Embryonic facial prominence (tissue), 1 donor: Measurements from ENCODE around the gene KCNMA1.

Experiments
- DNase-seq: peaks from one replicate; pipeline ENCODE4 v3.0.0-alpha.2; 2016; ENCODE audit errors: extremely low spot score

Gene KCNMA1

DNA sequence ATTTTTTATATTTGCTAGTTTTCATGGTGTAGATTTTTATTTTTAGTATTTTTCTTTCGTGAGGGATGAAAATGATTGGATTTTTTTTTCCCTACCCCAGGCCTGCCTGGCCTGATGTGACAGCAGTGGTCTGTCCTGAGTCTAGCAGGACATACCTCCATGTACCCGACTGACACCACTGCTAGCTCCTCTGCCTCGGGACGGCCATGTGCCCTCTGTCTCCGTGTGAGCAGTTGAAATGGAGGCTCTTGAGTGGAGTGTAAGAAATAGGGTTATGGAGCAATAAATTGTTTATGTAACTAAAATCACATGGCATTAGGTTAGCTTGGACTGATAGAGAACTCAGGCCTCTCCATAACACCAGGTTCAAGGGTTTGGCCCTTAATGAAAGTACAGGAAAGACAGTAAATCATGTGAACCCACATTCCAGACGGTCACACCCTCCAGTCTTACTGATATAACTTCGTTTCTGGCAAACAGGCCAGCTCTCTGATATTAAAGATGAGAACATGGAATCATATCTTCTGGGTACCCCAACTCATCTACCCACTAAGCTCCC is 734.1 kb downstream of the KCNMA1 start:
- no peak for DNase-seq

DNA sequence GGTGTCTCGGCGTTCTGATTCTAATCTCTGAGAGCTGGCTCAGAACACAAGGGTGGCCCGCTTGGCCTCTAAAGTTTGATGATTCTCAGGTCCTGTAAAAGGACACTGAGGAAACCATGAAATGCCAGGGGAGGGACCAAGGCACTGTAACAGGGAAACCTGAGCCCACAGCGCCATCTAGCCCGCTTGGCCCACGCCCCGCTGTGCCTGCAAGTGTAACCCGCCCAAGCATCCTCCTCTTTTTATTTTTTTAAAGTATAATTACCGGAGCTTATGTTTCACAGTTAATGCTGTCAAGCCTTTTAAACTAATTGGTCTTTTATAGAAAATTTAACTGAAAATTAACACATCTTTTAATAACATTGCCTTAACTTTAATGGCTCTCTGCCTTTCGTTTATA is 734.7 kb downstream of the KCNMA1 start:
- no peak for DNase-seq

DNA sequence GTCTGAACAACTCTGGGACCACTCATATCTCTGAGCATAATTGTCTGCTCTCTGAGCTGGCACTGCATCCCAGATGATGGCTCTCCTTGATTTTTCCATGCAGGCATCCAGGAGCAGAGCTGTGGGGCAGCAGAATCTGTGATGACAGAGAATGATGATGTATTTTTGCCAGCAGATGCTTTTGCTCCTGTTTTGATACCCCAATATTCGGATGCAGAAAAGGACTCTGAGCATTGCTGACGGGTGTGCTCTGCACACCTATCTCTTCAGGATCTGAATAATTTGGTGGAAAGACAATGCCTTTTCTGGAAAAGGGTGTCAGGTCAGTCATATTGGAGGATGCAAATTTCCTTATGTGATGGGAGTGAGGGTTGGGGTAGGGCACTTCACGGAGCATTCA is 735.9 kb downstream of the KCNMA1 start:
- DNase-seq: no peak

DNA sequence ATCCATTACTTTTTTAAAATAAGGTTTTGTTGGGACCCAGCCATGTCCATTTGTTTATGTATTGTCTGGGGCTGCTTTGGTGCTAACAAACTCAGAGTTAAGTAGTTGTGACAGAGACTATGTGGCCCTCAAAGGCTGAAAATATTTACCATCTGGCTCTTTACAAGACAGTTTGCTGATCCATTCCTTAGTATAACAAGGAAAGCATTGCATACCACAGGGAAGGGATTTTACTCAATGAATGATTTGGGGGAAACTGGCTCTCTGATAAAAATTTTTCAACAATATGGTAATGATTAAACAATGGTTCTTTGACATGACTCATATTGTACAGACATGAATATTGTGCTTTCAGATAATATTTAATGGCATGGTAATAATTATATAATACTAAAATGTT is 738.1 kb downstream of the KCNMA1 start:
- DNase-seq: no peak

DNA sequence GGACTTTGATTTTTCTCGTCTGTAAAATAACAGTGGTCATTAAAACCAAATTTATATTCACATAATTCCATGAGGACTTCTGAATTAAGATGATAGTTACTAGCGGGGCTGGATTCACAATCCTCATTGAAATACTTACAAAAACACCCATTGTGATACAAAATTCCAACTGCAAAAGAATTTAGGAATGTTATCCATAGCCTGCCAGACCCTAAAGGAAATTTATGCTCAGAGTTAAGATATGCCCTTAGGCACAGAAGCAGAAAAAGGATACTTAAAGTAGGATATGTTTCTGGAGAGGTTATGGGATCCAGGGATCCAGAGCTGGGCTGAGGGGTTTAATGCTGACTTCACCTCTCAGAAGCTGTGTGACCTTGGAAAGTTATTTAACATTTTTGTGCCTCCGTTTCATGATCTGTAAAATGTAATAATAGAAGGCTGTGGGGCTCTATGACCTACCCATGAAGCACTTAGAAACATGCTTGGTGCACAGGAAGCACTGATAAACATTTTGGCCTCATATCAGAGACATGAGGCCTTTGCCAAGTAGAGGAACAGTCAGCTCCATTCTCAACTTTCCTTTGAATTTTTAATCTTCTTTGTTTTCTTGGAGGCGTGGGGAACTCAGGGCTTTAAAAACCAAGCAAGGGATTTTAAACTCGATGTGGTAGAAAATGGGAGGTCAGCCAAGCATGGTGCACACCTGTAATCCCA is 744.7 kb downstream of the KCNMA1 start:
- no peak for DNase-seq

DNA sequence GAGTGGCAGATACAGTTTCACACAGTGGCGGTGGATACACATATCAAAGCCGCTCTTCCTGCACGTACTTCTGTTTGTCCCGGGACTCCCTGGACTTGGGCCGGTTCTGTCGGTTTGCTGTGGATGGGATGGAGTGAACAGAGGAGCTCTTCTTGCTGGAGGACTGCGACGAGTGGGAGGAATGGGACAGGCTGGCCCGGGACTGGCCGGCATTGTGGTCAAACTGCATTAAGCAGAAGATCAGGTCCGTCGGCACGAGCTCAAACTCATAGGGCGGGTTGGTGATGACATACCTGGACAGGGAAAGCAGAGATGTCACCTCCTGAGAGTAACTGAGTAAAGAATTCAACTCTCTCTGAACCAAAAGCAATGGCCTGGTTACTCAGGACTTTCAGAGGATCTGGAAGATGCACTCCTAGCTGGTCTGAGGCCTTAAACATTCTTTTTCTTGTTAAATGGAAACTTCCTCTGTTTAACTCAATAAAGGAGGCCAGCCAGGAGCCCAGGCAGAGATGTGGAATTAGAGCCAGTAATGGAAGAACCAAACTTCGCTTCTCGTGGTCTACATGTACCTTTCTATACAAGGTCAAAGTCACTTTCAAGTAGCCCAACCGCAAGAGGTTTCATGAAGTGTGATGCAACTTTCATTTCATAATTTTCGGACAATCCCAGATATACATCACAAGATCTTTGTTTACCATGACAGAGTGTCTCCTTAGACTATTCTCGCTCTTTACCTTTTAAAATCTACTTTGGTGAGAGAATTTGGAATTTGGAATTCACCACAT is 750.2 kb downstream of the KCNMA1 start:
- no peak for DNase-seq

DNA sequence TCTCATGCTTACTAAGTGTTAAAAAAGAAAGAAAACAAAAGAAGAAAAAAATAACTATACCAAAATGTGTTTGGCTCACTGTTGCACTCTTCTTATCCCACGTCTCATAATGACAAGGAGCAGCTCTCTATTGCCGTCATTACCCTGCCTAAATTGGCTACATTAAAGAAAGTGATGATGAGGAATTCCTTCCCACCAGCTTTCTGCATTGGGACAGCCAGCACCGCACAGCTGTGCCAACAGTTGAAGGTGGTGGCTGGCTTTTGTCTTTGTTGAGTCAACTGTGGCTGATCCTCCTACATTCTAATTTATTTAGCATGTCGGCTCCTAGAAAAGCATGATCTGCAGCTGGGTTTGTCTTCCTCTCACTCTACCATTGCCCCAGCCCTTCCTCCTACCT is 751.8 kb downstream of the KCNMA1 start:
- no peak for DNase-seq

DNA sequence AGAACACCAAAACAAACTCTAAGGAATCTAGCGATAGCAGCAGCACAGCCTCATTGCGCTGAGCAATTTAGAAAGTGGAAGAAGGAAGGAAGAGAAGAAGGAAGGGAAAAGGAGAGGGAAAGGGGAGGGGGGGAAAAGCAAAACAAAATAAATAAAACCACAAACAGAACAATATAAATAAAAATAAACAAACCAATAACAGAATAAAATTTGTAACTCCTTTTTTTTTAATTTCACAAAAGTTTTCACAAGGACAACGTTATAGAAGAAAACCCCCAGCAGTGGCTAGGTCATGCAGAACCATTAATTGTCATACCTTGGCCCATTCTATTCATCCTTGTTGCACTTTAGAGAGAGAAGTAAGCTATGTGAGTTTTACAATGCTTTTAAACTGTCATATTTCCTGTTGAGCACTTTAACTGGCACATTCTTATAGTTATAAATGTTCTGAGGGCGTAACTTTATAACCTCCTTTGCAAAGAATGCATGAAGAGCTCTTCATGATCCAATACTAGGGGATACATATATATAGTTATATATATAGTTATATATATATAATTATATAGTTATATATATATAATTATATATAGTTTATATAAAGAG is 752.8 kb downstream of the KCNMA1 start:
- no peak for DNase-seq

DNA sequence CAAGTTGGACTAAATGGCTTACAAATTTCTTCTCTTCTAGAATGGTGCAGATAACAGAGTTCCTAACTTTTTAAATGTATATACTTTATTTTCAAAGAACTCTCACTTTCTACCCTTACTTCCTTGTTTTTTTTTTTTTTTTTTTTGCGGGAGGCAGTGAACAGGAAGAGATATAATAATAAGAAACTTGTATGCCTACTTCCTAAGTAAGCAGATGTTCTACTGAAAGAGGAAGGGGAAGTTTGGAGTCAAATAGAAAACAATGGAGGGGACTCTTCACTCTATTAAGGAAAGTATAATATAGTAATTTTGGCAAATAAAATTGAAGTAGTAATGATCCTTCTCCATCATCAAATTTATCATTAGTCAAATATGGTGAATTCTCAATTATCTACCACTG is 754.0 kb downstream of the KCNMA1 start:
- DNase-seq: no peak

DNA sequence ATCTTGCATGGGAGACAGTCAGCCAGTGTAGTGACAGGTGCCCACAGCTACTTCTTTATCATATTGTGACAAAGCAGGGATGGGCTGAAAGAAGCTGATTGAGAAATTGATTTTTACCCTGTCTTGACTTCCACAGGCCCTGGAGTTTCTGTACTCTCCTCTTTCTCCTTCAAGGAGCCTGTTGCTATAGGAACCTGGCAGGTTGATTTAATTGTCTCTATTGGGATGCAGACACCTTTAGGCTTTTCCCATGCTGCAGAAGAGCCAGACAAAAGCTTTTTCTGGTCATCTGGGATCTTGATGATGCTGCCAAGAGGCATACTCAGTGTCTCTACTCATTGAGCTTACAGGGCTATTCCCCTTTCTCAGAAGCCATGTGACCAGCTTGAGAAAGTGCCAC is 754.8 kb downstream of the KCNMA1 start:
- no peak for DNase-seq

DNA sequence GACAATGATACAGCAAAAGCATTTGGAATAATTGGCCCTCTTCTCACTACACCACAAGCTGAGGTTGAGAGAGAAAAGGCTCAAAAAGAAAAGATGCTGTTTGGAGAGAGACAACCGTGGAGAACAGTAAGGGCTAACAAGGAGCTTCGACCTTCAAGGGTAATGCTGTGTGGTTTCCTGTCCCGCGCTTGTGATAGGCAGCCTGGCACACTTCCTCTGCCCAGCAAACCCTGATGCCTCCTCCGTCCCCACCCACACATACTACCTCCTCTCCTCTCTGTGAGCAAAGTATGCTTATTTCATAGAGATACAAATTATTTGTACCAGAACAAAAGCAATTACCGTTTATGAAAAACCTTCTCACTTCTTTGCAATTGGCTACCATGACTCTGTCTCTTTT is 755.4 kb downstream of the KCNMA1 start:
- DNase-seq: no peak

DNA sequence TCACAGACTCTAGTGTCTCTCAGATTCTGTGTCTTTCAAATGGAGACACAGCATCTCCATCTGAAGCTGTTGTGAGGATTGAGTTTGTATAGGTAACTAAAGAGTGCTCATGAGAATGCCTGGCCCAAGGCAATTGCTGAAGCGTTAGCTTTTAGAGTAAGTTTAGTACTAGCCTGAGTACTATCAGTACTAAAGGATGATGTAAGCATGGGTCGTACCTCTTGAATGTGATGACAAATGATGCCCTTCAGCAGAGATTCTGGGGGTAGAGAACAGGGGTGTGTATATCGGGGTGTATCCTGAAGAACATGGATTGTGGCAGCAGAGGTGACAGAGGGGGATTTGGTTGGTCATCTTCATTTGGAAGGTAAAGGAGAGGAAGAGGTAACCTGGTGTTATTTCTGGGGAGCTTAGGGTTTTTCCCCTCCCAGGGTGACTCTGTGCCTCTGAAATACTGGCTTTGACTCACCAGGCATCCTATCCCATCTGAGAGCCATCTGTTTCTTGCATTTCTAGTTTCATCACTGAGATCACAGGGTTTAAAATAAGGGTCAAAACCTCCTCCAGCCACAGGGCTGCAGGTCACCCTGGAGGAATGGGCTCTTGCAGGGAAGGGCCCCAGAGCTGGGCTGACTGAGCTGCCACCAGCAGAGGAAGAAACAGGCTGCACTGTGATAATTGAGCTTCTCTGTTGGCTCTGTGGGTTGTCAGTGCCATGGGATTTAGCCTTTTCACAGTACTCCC is 756.0 kb downstream of the KCNMA1 start:
- DNase-seq: no peak

DNA sequence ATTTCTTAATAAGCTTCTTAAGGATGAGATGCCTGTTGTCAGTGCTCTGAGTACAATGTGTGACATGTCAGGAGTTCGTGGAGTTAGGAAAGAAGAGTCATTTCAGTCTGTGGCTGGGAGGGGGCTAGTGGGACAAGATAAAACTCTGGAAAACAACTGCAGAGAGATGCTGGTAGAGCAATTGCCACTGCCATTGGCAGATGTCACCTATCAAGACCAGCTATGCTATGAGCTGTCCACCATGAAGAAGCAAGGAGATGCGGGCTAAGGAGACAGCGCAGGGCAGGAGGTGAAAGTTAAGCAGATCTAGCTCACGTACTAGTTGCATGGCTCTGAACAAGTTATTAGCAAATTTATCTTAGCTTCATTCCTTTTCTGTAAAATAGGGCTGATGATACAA is 756.7 kb downstream of the KCNMA1 start:
- DNase-seq: no peak

DNA sequence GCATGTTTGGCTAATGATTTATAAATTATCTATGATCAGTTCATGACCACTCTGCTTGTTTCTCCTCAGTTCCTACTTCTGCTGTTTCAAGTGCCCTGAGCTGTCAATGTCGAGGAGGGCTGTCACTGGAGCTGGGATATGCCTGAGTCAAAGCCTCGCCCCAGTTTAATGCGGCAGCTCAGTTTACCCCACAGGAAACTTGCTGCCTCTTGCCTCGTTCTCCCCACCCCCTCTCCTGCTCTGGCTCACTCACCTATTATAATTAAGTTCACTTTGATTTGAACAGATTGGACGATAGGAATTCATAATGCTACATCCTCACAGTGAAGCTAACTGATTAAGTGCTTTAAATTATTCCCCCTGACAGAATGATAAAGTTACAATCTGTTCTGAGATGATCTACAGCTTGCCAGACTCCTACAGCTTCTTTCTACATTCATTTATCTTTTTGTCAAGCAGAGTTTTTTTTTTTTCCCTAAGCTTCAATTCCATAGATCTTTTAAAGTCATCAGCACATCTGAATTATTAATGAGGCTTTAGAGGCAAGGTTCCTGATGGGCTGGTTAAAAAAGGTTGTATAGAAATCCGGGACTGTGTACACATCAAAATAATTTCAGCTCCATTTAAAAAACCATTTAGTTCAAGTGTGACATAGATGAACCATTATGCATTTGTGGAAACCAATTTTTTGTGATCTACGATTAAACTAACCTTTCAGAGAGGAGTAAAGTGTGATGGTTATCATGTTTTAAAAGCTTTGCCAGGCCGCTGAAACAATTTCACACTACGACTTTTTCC is 758.3 kb downstream of the KCNMA1 start:
- no peak for DNase-seq

DNA sequence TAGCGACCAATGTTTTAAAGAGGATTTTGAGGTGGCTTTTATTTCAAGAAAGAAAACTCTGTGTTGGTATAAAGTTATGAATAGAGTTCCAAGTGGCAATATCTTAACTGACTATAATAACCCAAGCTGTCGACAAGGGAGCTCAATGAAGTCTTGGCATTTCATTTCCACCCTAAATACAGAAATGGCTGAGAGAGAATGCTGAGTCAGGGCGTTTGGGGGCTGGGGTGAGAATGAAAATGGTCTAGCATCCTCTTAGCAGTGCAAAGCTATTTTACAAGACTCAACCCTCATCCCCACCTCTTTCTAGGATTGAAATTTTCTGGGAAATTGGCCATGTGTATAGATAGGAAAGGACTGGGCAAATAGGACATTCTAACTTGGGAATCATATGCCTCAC is 759.1 kb downstream of the KCNMA1 start:
- no peak for DNase-seq

DNA sequence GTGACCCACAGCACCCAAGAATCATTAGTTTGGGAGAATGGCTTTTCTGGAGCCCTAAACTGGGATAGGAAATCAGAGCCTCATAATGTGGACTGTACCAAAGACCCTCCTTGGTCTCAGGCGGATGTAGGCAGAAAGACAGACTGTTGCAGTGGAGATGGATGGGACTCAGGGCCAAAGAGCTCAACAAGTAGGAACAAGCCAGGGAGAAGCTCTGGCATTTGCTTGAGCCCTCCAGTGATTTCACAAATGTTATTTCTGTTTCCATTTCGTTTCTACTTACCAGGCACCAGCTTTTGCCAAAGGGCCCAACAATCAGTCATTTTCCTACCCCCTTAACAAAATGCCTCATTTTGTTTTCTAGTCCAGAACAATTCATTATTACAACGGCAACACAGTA is 762.7 kb downstream of the KCNMA1 start:
- no peak for DNase-seq

DNA sequence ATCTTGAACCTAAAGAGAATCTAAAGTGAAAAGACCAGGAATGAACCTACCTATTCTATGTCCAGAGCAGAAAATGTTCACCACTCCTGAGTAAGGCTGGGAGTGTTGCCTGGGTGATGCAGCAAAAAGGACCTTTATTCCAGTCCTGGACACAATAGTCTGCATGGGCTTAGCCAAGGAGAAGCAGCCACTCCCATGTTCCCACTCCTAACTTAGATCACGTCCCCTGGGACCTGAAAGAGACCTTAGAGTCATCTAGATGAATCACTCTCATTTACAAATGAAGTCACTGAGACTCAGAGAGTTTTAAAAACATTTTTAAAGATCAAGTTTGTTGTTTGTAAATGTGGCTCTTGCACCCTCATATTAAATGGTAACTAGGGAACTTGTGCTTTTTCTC is 763.4 kb downstream of the KCNMA1 start:
- no peak for DNase-seq

DNA sequence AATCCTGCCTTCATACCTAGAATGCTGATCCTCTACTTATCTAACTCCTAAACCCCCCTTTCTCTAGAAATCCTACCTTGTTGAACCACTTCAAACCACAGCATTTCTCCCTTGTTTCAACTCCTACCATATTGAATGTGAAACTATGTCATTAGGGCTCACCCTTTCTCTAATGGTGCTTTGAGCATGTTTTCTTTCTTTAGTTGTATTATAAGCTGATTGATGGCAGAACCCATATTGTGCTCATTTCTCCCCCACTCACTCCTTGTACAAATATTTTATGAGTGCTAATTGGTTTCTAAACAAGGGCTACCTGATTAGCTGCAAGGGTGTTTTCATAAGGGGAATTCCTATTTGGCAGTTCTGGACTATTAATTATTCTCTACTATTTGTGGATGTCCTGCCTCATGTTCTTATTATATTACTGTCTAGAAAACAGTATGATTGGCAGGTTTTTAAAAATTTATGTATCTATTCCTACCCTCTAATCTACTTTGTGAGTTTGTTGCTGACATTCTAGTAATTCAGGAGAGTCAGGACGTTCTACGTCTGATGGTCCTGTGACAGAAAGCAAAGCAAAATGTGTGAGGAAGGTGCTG is 765.8 kb downstream of the KCNMA1 start:
- DNase-seq: no peak

DNA sequence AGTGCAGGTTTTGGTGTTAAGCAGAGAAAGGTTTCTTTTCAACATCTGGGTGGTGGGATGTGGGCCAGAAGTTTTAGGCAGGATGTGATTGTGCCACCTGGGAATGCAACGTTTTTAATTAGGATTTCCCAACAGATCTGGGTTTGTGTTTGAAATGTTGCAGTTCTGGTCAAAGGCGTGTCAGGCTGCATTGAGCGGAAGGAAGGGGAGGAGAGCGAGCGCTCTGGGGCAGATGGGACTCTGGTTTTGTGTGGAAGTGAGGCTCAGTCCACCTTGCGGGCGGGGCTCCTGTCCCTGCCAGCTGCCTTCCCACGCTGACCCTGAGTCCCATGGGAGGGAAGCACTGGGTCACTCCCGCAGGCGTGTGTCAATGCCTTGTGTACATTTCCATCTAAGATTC is 767.7 kb downstream of the KCNMA1 start:
- DNase-seq: no peak

DNA sequence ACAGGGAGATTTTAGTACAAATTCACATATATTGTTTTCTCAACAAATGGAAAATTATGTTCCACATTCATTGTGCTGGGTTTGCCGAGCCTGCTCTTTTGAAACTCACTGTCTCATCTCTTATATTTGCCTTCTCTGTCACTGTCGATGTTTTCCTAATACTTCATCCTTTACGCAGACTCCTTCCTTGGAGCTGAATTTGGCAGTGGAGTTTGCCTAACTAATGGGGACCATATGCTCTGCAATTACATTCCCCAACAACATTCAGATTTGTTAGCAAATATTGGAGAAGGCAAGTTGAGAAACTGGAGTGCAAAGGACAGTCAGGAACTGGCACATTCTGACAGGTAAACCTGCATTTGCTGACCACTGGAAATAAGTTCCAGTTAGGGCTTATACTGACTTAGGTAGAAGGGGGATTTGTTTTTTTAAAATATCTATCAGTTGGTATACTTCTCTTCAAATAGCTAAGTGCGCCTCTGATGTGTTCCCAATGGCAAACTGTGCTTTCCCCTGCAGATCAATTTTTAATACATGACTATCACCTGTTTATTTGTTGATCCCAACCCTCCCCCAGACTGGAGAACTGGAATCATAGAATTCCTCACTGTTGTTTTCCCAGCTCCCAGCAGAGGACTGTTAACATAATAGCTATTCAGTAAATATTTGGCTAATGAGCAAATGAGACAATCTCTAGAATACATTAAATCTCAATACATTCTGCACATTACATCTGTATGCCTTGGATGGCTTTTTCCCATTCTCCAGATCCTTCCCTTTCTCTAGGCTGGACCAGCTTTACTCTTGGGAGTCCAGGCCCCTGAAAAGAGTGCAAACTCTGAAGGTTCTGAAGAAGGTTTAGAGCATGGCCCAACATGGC is 769.3 kb downstream of the KCNMA1 start:
- peak; percentile 51 for DNase-seq
